Ovary (tissue), 10 donors: Measurements from ENCODE around the gene NGF. TPM values are rescaled to one million over a fixed set of nuclear protein-coding genes. Genes with fewer than 3 reads are reported as not detected.
A peak's percentile ranks its signal among the peaks of the same experiment; 100 is the strongest.
"Not testable (repeated sequence)": the region's sequence is repeated elsewhere in the genome, so short reads cannot be mapped to it uniquely, and the experiment has no call there.

Experiments used
- DNase-seq, 5 donors: peaks; one replicate each; pipeline ENCODE4 v3.0.0-alpha.2; 2019 to 2020
- H3K27ac ChIP-seq, 2 donors: fragments of 200-600 bp; one replicate each; pipeline versions ENCODE4 v1.5.1 to v1.8.0; 2019 to 2022
- H3K27me3 ChIP-seq: fragments of 200-600 bp; one replicate; pipeline ENCODE4 v1.8.0; 2022
- H3K36me3 ChIP-seq: fragments of 200-600 bp; sonication (generic); one replicate; pipeline ENCODE4 v1.5.1; 2019
- H3K4me1 ChIP-seq: one replicate; pipeline ENCODE4 v1.8.1; 2013; ENCODE audit warnings: mild to moderate bottlenecking, moderate library complexity; ENCODE audit not compliant: insufficient read depth
- H3K4me3 ChIP-seq: fragments of 200-600 bp; sonication (generic); one replicate; pipeline ENCODE4 v1.5.1; 2017
- H3K9me3 ChIP-seq, 2 donors: fragments of 200-600 bp in 1 of 2; sonication (generic) in 1 of 2; one replicate each; pipeline versions ENCODE4 v1.5.1 to v1.8.1; 2013 to 2019; ENCODE audit warnings: mild to moderate bottlenecking in 1 of 2, moderate library complexity in 1 of 2
- EP300 ChIP-seq: sonication (generic); formaldehyde crosslinking; IDR thresholded peaks from one replicate; pipeline ENCODE4 v1.6.1; 2017; ENCODE audit warnings: antibody characterized with exemption
- POLR2A ChIP-seq: fragments of 450-650 bp; IDR thresholded peaks from one replicate; pipeline ENCODE4 v1.6.1; 2017; ENCODE audit warnings: antibody characterized with exemption, mild to moderate bottlenecking, moderate library complexity
- WGBS, 3 donors: extraction: QIAGEN DNeasy Blood & Tissue Kit in 1 of 3; methylation state at CpG; one replicate each; pipeline versions ENCODE4 v1.1.5 to v1.1.7; 2013 to 2017; 5-methylcytosine and 5-hydroxymethylcytosine counted together
- intact Hi-C, 4 donors: fragments of 100-400 bp; cut with DNase I; formaldehyde crosslinking; loops; one replicate each; pipeline versions ENCODE4 v1.11.0 to v1.15.1; 2022 to 2023
- long read RNA-seq, 3 donors: library from polyadenylated mRNA in 2 of 3; unstranded in 2 of 3; transcript quantifications; one replicate each; pipeline ENCODE4 v2.0.0 and lab custom pipeline, GENCODE V29; 2021 to 2026
- polyA plus RNA-seq, 2 donors: library from polyadenylated mRNA; stranded (reverse); fragments of 200-250 nt in 1 of 2; fragments of 350-450 nt in 1 of 2; fragmentation: Illumina TruSeq in 1 of 2; extraction: RNeasy Lipid Tissue Mini Kit (QIAGEN cat#74804) in 1 of 2; gene quantifications; one replicate each; pipeline ENCODE4 v1.2.3, GENCODE V29; 2013 to 2014
- total RNA-seq, 7 donors: library from RNA; depleted of rRNA in 2 of 7; stranded (reverse); fragments of >200 nt in 2 of 7; fragmentation: NEBNext Ultra II Directional in 3 of 7; extraction: Animal tissue kit (Norgen Biotek cat#: 25700) in 3 of 7; gene quantifications; one replicate each; pipeline versions ENCODE4 v1.1.0 to v1.2.4, GENCODE V29; 2016 to 2023
- TF ChIP-seq, protein P1 (sequence below), 3 donors: fragments of 450-650 bp in 2 of 3; fragments of 200-600 bp in 1 of 3; IDR thresholded peaks; one replicate each; pipeline versions ENCODE4 v1.5.1 to v1.8.0; 2016 to 2022; ENCODE audit warnings: antibody characterized with exemption in 3 of 3, mild to moderate bottlenecking in 1 of 3
- donor health status: DM: no; HTN: no; CAD: no; lungs with moderate emphysema.
- donor health status: DM: no; HTN: no; CAD: no.
- donor health status: Bipolar disorder and iron deficiency.
- donor health status: DM: yes; HTN: yes; CAD: no.
- donor health status: DM: no; HTN: no; CAD: no.
- donor health status: DM: yes; HTN: yes; CAD: no.

The NGF gene
- total RNA-seq (10 to 100 TPM in 6 of 7 donors, 1 to 10 TPM in 1; 3.0 to 43.4 (median 14.1) TPM), polyA plus RNA-seq (10 to 100 TPM in 1 of 2 donors, 1 to 10 TPM in 1; 9.3 to 42.1 TPM)
- long read RNA-seq, donor 1, transcript NGF-201 (3 exons, 1,047 nt): major isoform, 9 of 24 reads
- long read RNA-seq, donor 1, partial matches to known transcripts: 4 of 24 reads
- long read RNA-seq, donor 1, other reads (novel, unspliced or antisense): 11 of 24 reads
- long read RNA-seq, donor 2, transcript NGF-201 (3 exons, 1,047 nt): major isoform, 5 of 5 reads
- long read RNA-seq, donor 2, partial matches to known transcripts: 0 of 5 reads
- long read RNA-seq, donor 2, other reads (novel, unspliced or antisense): 0 of 5 reads
- long read RNA-seq, donor 3, transcript NGF-201 (3 exons, 1,047 nt): major isoform, 10 of 24 reads
- long read RNA-seq, donor 3, partial matches to known transcripts: 4 of 24 reads
- long read RNA-seq, donor 3, other reads (novel, unspliced or antisense): 10 of 24 reads

DNA sequence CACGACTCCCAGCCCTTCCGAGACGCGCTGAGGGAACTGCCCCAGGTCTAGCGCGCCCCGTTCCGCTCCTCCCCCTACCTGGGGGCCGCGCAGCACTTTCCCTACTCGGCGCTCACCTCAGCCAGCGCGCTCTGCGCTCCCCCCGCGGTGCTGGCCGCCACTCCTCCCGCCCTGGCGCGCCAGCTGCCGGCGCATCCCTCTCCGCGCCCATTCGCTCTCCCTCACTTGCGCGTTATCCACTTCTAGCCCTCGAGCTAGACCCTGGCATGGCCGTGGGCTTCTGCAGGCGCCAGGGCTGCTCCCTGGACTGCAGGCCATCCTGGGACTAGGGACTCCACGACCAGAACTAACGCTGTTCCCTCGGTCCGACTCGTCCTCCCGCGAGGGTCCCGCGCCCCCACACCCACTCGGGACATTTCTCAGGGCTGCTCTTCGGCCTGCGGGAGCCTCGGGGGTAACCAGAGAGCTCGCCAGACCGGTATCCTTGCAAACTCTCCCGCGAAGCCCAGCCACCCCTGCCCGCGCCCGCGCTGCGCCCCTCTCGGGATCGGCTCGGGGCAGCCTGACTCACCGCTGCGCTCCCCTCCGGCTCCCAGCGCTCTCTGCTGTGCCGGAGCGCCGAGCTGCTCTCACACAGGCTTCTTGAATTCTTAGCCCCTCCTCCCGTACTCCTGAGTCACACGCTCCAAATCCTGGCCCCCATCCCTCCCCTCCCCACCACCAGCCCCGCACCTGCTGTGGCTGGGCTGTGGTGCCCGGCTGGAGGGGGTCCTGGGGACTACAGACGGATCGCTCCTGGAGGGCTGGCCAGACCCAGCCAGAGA is at the start of gene NGF:
Gene NGF (minus strand): TSS at position 617 of the 824 bp plus-strand sequence. CDS start 51,454 bp downstream, outside the sequence.
- intact Hi-C loops: loop anchor here in 2 of 4 donors (10.0 kb wide), 4 partner anchors 53 to 193 kb away; no protein-coding TSS in a partner anchor
- H3K36me3 ChIP-seq: no peaks in the 10 kb centered on the region
- peaks cover 23% of the 10 kb centered on the region for H3K4me1 ChIP-seq
- peak within 1 kb of the TSS; percentile 16 to 82 for H3K27ac ChIP-seq
- peak within 1 kb of the TSS; percentile 84 for H3K4me3 ChIP-seq
- WGBS, 3 donors: 0 to 2% (median 1%) methylated on average over 64 to 69 of the region's 69 CpGs
- DNase-seq: peak; percentile 77 to 85 (median 80)
- no peaks in the 10 kb centered on the region for H3K27me3 ChIP-seq
- TF ChIP-seq EP300 (no peak), POLR2A (peak; percentile 78)
- TF ChIP-seq, protein P1, sequence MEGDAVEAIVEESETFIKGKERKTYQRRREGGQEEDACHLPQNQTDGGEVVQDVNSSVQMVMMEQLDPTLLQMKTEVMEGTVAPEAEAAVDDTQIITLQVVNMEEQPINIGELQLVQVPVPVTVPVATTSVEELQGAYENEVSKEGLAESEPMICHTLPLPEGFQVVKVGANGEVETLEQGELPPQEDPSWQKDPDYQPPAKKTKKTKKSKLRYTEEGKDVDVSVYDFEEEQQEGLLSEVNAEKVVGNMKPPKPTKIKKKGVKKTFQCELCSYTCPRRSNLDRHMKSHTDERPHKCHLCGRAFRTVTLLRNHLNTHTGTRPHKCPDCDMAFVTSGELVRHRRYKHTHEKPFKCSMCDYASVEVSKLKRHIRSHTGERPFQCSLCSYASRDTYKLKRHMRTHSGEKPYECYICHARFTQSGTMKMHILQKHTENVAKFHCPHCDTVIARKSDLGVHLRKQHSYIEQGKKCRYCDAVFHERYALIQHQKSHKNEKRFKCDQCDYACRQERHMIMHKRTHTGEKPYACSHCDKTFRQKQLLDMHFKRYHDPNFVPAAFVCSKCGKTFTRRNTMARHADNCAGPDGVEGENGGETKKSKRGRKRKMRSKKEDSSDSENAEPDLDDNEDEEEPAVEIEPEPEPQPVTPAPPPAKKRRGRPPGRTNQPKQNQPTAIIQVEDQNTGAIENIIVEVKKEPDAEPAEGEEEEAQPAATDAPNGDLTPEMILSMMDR (IDR thresholded peaks at IDR 0.05): peak in 1 of 3 donors; percentile 16
- no peaks in the 10 kb centered on the region for H3K9me3 ChIP-seq

DNA sequence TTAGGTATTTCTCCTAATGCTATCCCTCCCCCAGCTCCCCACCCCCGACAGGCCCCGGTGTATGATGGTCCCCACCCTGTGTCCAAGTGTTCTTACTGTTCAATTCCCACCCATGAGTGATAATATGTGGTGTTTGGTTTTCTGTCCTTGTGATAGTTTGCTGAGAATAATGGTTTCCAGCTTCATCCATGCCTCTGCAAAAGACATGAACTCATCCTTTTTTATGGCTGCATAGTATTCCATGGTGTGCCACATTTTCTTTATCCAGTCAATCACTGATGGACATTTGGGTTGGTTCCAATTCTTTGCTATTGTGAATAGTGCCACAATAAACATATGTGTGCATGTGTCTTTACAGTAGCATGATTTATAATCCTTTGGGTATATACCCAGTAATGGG is 45.4 kb upstream of the NGF start:
- H3K27ac ChIP-seq, H3K36me3 ChIP-seq, H3K9me3 ChIP-seq, H3K27me3 ChIP-seq, H3K4me3 ChIP-seq, intact Hi-C loops, H3K4me1 ChIP-seq, DNase-seq: not testable (repeated sequence)
- WGBS, 3 donors: 93 to 100% (median 98%) methylated on average over 2 of the region's 2 CpGs

DNA sequence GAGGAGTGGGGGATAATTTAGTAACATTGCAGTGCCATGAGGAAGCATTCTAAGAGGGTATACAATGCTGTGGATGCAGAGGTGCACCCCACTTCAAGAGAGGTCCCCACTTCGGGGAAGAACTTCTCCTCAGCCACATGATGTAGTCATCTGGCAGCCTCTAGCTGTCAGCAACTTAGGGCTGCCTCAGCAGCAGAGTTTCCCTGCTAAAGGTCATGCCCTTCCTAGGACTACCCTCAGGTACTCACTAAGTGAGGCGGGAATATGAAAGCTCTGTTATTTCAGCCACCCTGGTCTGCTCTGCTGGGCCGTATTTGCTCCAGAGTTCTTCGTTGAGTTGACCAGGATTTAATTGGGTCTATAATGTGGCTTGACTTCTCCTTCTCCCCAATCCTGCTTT is 41.9 kb upstream of the NGF start:
- no peak overlapping the region for H3K4me3 ChIP-seq
- no peaks in the 10 kb centered on the region for H3K36me3 ChIP-seq
- no peak overlapping the region for H3K27ac ChIP-seq
- intact Hi-C loops: no loop called here
- H3K9me3 ChIP-seq: no peaks in the 10 kb centered on the region
- H3K4me1 ChIP-seq: peaks cover 2% of the 10 kb centered on the region
- TF ChIP-seq, protein P1 (IDR thresholded peaks at IDR 0.05): no peak
- TF ChIP-seq EP300 (no peak), POLR2A (no peak)
- 91 to 93% (median 92%) methylated on average over 4 of the region's 4 CpGs for WGBS, 3 donors
- H3K27me3 ChIP-seq: no peaks in the 10 kb centered on the region
- no peak for DNase-seq

DNA sequence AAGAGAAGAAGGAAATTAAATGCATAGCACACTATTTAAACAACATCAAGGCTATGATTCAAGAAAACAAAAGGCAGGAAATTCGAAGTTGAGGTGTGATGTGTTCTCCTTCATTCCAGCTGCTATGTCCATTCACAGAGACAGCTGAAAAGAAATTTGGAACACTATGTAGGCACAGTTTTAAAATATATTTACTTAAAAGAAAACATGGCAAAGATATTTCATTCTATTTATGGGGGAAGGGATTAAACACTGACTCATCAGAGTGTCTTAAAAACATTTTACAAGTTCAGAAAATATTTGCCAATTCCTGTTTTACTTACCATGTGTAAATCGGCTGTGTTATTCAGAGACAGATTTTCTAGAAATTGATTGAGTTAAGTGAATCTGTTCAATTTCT is 39.4 kb upstream of the NGF start:
- Histone ChIP-seq H3K27ac (no peak overlapping the region), H3K27me3 (no peaks in the 10 kb centered on the region), H3K9me3 (no peaks in the 10 kb centered on the region), H3K4me1 (peaks cover 2% of the 10 kb centered on the region), H3K4me3 (no peak overlapping the region), H3K36me3 (no peaks in the 10 kb centered on the region)
- intact Hi-C loops: no loop called here
- no peak for DNase-seq
- WGBS, 3 donors: 4 to 9% (median 4%) methylated on average over 2 of the region's 2 CpGs
- TF ChIP-seq, protein P1 (IDR thresholded peaks at IDR 0.05): no peak
